Sciatic nerve (tissue), 2 donors: ENCODE results near the gene ULK1. TPM values are rescaled to one million over a fixed set of nuclear protein-coding genes. Genes with fewer than 3 reads are reported as not detected.
"Not testable (repeated sequence)": the region's sequence is repeated elsewhere in the genome, so short reads cannot be mapped to it uniquely, and the experiment has no call there.

Experiments
- ATAC-seq: fragments of 200-7000 bp; cut with Tn5 transposase; one replicate; pipeline ENCODE4 v1.9.1; 2020; ENCODE audit warnings: mild to moderate bottlenecking, moderate library complexity
- DNase-seq: peaks from one replicate; pipeline ENCODE4 v3.0.0-alpha.2; 2020; ENCODE audit warnings: low spot score
- intact Hi-C: fragments of 100-400 bp; cut with DNase I; formaldehyde crosslinking; loops from one replicate; pipeline ENCODE4 v1.14.2; 2022
- total RNA-seq: library from RNA; stranded (reverse); fragmentation: NEBNext Ultra II Directional; extraction: Animal tissue kit (Norgen Biotek cat#: 25700); gene quantifications from one replicate; pipeline ENCODE4 v1.2.1, GENCODE V29; 2021
- donor health status: DM: no; HTN: no; CAD: no.
- donor health status: DM: no; HTN: no; CAD: no.

ULK1 gene
- total RNA-seq, 1 donor from 2014 or later: 40.6 TPM

GRCh38 chr12:131948166-131948712 is 53.8 kb downstream of the ULK1 start:
- intact Hi-C loops: no loop called here
- DNase-seq: no peak

DNA sequence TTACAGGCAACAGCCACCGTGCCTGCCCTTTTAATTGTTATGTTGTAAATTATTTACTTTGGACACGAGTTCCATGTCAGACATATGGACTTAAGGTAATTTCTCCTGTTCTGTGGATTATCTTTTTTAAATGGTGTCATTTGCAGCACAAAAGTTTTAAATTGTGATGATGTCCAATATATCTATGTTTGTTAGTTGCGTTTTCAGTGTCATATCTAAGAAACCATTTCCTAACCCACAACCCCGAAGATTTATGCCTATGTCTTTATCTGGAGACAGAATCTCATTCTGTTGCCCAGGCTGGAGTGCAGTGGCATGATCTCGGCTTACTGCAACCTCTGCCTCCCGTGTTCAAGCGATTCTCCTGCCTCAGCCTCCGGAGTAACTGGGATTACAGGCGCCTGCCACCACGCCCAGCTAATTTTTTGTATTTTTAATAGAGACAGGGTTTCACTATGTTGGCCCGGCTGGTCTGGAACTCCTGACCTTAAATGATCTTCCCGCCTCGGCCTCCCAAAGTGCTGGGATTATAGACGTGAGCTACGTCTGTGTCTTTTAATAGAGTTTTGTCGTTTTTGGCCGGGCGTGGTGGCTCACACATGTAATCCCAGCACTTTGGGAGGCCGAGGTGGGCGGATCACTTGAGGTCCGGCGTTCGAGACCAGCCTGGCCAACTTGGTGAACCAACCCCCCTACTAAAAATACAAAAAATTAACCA is 54.5 kb downstream of the ULK1 start:
- peak; percentile 12 for ATAC-seq

More at GRCh38 chr12:131948166-131948712, 53.8 kb downstream of the ULK1 start:
- ATAC-seq: no peak

DNA sequence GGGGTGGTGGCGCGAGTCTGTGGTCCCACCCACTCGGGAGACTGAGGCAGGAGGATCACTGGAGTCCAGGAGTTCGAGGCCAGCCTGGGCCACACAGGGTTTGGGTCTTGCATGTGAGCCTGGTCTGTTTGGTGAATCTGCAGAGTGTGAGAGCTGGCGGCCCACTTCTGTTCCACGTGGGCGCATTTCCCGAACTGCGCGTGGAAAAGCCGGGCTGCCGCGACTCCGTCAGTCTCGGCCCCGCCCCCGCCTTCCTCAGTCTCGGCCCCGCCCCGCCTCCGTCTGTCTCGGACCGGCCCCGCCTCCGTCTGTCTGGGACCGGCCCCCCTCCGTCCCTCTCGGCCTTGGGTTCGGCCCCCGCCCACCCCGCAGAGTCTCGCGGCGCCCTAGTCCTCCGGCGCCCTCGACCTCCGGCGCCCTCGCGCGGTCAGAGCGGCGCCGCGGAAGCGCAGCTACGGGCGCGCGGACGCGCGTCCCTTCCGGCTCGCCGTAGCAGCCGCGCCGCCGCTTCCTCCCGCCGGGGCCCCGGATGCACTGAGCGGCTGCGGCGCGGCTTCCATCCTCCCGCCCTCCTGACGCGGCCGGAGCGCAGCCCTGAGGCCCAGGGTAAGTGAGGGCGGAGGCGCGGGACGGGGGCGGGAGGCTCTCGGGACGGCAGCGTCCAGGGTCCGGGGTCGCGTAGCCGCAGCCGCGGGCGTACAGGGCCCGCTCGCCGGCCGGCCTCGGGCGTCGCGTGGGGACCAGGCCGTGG is 55.2 kb downstream of the ULK1 start, which contains the start of gene EP400:
TSS of gene EP400 (plus strand) at position 512 of the 751 bp plus-strand sequence. CDS start 10,678 bp downstream, outside the sequence.
- DNase-seq (peak; percentile 98), ATAC-seq (peak; percentile 99)
- intact Hi-C loops: loop anchor here (1.0 kb wide), 1 partner anchor 21 kb away; no protein-coding TSS in a partner anchor

More for the DNA sequence above, 54.5 kb downstream of the ULK1 start:
- intact Hi-C loops, DNase-seq: not testable (repeated sequence)

- ATAC-seq (no peak), DNase-seq (no peak)
- intact Hi-C loops: loop anchor here (1.0 kb wide), 1 partner anchor 22 kb away; no protein-coding TSS in a partner anchor
Measured at GRCh38 chr12:131950182-131950913, 55.9 kb downstream of the ULK1 start.

GRCh38 chr12:131953810-131954209 is 59.4 kb downstream of the ULK1 start:
- intact Hi-C loops: not testable (repeated sequence)

GRCh38 chr12:131954460-131954859 is 60.0 kb downstream of the ULK1 start:
- intact Hi-C loops, DNase-seq, ATAC-seq: not testable (repeated sequence)

More at GRCh38 chr12:131953810-131954209, 59.4 kb downstream of the ULK1 start:
- ATAC-seq, DNase-seq: not testable (repeated sequence)

DNA sequence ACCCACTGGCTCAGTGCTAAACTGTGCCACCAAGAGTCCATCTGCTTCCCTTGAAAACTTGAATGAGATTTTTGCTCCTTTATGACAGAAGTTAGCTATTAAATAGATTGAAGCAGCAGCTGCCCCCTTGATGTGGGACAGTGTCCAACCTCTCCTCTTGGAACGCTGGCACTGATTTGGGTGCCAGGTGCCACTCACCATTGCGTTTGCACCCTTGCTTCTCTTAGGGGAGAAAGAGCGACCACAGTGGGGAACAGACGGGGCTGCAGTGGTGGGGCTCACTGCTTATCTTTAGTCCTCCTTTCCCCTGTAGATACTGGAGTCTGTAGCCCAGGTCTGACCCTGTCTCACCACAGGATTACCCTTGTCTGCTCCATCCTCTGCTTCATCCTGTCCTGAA is 64.7 kb downstream of the ULK1 start:
- no peak for ATAC-seq
- intact Hi-C loops: no loop called here

GRCh38 chr12:131959641-131960589 is 65.5 kb downstream of the ULK1 start:
- DNase-seq (no peak), ATAC-seq (no peak)
- intact Hi-C loops: no loop called here

More for the DNA sequence above, 64.7 kb downstream of the ULK1 start:
- DNase-seq: no peak

GRCh38 chr12:131960590-131961325 is 66.3 kb downstream of the ULK1 start:
- ATAC-seq, intact Hi-C loops, DNase-seq: not testable (repeated sequence)

DNA sequence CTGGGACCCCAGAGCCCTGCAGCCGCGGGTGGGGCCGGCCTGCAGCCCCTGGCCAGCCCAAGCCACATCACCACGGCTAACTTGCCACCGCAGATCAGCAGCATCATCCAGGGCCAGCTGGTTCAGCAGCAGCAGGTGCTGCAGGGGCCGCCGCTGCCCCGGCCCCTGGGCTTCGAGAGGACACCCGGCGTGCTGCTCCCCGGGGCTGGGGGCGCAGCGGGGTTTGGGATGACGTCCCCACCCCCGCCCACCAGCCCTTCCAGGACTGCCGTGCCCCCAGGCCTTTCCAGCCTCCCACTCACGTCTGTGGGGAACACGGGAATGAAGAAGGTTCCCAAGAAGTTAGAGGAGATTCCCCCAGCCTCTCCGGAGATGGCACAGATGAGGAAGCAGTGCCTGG is 66.9 kb downstream of the ULK1 start:
- ATAC-seq, DNase-seq, intact Hi-C loops: not testable (repeated sequence)

- no peak for DNase-seq
- intact Hi-C loops: no loop called here
- no peak for ATAC-seq
Measured at GRCh38 chr12:131962069-131962468, 67.6 kb downstream of the ULK1 start.

GRCh38 chr12:131963381-131963780 is 69.0 kb downstream of the ULK1 start:
- no peak for ATAC-seq
- intact Hi-C loops: no loop called here
- DNase-seq: no peak

DNA sequence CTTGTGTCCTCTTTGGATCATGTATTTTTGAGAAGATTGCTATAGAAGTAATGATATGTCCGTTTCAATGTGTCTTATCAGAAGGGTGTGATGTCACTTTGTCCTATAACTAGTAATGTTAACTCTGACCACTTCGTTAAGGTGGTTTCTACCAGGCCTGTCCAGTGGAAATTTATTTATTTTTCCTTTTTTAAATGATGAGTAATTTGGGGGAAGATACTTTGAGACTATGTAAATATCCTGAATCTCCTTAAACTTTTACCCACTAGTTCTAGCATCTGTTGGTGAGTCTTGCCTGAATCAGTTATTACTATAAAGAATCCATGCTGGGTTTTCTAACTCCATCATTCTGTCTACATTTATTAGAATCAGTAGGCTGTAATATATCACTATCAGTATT is 70.7 kb downstream of the ULK1 start:
- DNase-seq (no peak), ATAC-seq (no peak)
- intact Hi-C loops: no loop called here

GRCh38 chr12:131971226-131971625 is 76.8 kb downstream of the ULK1 start:
- ATAC-seq (no peak), DNase-seq (no peak)
- intact Hi-C loops: no loop called here
